Endodermal cell (in vitro differentiated cells): ENCODE results near the gene MED8. TPM values are rescaled to one million over a fixed set of nuclear protein-coding genes. Genes with fewer than 3 reads are reported as not detected.

ENCODE experiments used
- DNase-seq: peaks from one replicate; pipeline ENCODE4 v3.0.0-alpha.2; 2017
- H3K27ac ChIP-seq: 2 replicates; pipeline ENCODE4 v1.5.1; 2013; ENCODE audit warnings: mild to moderate bottlenecking, low read depth, low read length, moderate library complexity
- H3K27me3 ChIP-seq: 2 replicates; pipeline ENCODE4 v1.6.1; 2013; ENCODE audit warnings: mild to moderate bottlenecking, low read length, moderate library complexity; ENCODE audit not compliant: insufficient read depth, control insufficient read depth, poor library complexity, severe bottlenecking
- H3K36me3 ChIP-seq: 2 replicates; pipeline ENCODE4 v1.7.0; 2013; ENCODE audit warnings: mild to moderate bottlenecking, low read length, moderate library complexity; ENCODE audit not compliant: control insufficient read depth, insufficient read depth
- H3K4me1 ChIP-seq: one replicate; pipeline ENCODE4 v1.7.0; 2013; ENCODE audit warnings: low read length; ENCODE audit not compliant: control insufficient read depth, insufficient read depth
- H3K4me3 ChIP-seq: 2 replicates; pipeline ENCODE4 v1.5.1; 2013; ENCODE audit warnings: mild to moderate bottlenecking, low read length, moderate library complexity
- H3K9ac ChIP-seq: 2 replicates; pipeline ENCODE4 v1.6.1; 2013; ENCODE audit warnings: mild to moderate bottlenecking, low read length, moderate library complexity; ENCODE audit not compliant: poor library complexity, severe bottlenecking; ENCODE audit errors: extremely low read depth
- H3K9me3 ChIP-seq: 2 replicates; pipeline ENCODE4 v1.6.1; 2013; ENCODE audit warnings: mild to moderate bottlenecking, low read length, moderate library complexity; ENCODE audit not compliant: control insufficient read depth
- H3K27ac Mint-ChIP-seq: 2 replicates; pipeline ENCODE4 v1.8.0; 2020; ENCODE audit warnings: mixed read lengths
- H3K27me3 Mint-ChIP-seq: 2 replicates; pipeline ENCODE4 v1.8.0; 2021; ENCODE audit warnings: mild to moderate bottlenecking, mixed read lengths; ENCODE audit not compliant: insufficient read depth
- H3K36me3 Mint-ChIP-seq: 2 replicates; pipeline ENCODE4 v1.8.0; 2020; ENCODE audit warnings: low read depth, mixed read lengths
- H3K4me1 Mint-ChIP-seq: 2 replicates; pipeline ENCODE4 v1.8.0; 2020; ENCODE audit warnings: mixed read lengths
- H3K4me3 Mint-ChIP-seq: 2 replicates; pipeline ENCODE4 v1.8.0; 2020; ENCODE audit warnings: mild to moderate bottlenecking, moderate library complexity, mixed read lengths
- H3K9me3 Mint-ChIP-seq: 2 replicates; pipeline ENCODE4 v1.8.0; 2020; ENCODE audit warnings: mild to moderate bottlenecking, mixed read lengths
- CTCF ChIP-seq: fragments of 200-600 bp; sonication (generic); conservative IDR thresholded peaks from 2 replicates; pipeline ENCODE4 v1.5.0; 2021; ENCODE audit warnings: antibody characterized with exemption, mild to moderate bottlenecking
- WGBS, 2 experiments: methylation state at CpG; one replicate each; pipeline versions ENCODE4 v1.1.5 to v1.1.7; 2013; ENCODE audit warnings: missing lambda C conversion rate in 2 of 2, mixed read lengths in 1 of 2; ENCODE audit not compliant: insufficient coverage in 1 of 2, insufficient read length in 1 of 2; 5-methylcytosine and 5-hydroxymethylcytosine counted together
- total RNA-seq, 2 donors: library from RNA; stranded (reverse); fragmentation: NEBNext Ultra II Directional in 1 of 2; extraction: Animal tissue kit (Norgen Biotek cat#: 25700) in 1 of 2; gene quantifications; 2 replicates in 1 of 2; 3 replicates in 1 of 2; pipeline ENCODE4 v1.2.1, GENCODE V29; 2021

Gene MED8
- total RNA-seq, 2 donors from 2014 or later = 16.1 to 18.8 TPM

GRCh38 chr1:43350976-43351375 lies 38.6 kb downstream of the MED8 start:
- peaks cover 2% of the 10 kb centered on the region for H3K36me3 Mint-ChIP-seq
- no CpG with 5 or more reads among the region's 1 CpG for WGBS, 2 experiments
- DNase-seq = no peak
- H3K9me3 ChIP-seq = no peaks in the 10 kb centered on the region
- H3K4me3 Mint-ChIP-seq = no peak overlapping the region
- no peaks in the 10 kb centered on the region for H3K27me3 Mint-ChIP-seq
- no peak overlapping the region for H3K4me3 ChIP-seq
- H3K9ac ChIP-seq = no peak overlapping the region
- peaks cover 25% of the 10 kb centered on the region for H3K4me1 Mint-ChIP-seq
- no peak for TF ChIP-seq CTCF
- H3K27ac ChIP-seq = no peak overlapping the region
- H3K27me3 ChIP-seq = peaks cover 6% of the 10 kb centered on the region
- H3K4me1 ChIP-seq = peaks cover 10% of the 10 kb centered on the region
- H3K36me3 ChIP-seq = no peaks in the 10 kb centered on the region
- H3K9me3 Mint-ChIP-seq = no peaks in the 10 kb centered on the region
- no peak overlapping the region for H3K27ac Mint-ChIP-seq

GRCh38 chr1:43349594-43350306 lies 39.9 kb downstream of the MED8 start:
- no peak for DNase-seq
- Mint-ChIP-seq H3K4me3 (peak overlapping the region; percentile 77), H3K36me3 (no peaks in the 10 kb centered on the region), H3K27me3 (no peaks in the 10 kb centered on the region), H3K9me3 (no peaks in the 10 kb centered on the region), H3K27ac (peak overlapping the region; percentile 100), H3K4me1 (peaks cover 34% of the 10 kb centered on the region)
- no peaks in the 10 kb centered on the region for H3K36me3 ChIP-seq
- peak overlapping the region; percentile 93 for H3K9ac ChIP-seq
- H3K4me1 ChIP-seq = peaks cover 12% of the 10 kb centered on the region
- WGBS, 2 experiments = 33 to 40% methylated on average over 9 to 11 of the region's 11 CpGs
- peaks cover 6% of the 10 kb centered on the region for H3K27me3 ChIP-seq
- H3K9me3 ChIP-seq = no peaks in the 10 kb centered on the region
- H3K27ac ChIP-seq = peak overlapping the region; percentile 92
- peak overlapping the region; percentile 79 for H3K4me3 ChIP-seq
- no peak for TF ChIP-seq CTCF

- no peak for TF ChIP-seq CTCF
- 2 to 3% methylated on average over 18 to 72 of the region's 72 CpGs for WGBS, 2 experiments
- Histone ChIP-seq H3K9me3 (no peaks in the 10 kb centered on the region), H3K27ac (peak overlapping the region; percentile 92), H3K27me3 (peaks cover 6% of the 10 kb centered on the region), H3K9ac (peak overlapping the region; percentile 93), H3K36me3 (no peaks in the 10 kb centered on the region), H3K4me1 (peaks cover 12% of the 10 kb centered on the region), H3K4me3 (peak overlapping the region; percentile 79)
- peaks cover 34% of the 10 kb centered on the region for H3K4me1 Mint-ChIP-seq
- peak overlapping the region; percentile 77 for H3K4me3 Mint-ChIP-seq
- no peaks in the 10 kb centered on the region for H3K27me3 Mint-ChIP-seq
- peak overlapping the region; percentile 100 for H3K27ac Mint-ChIP-seq
- no peaks in the 10 kb centered on the region for H3K9me3 Mint-ChIP-seq
- H3K36me3 Mint-ChIP-seq = no peaks in the 10 kb centered on the region
- peak; percentile 98 for DNase-seq
These were observed 40.6 kb downstream of the MED8 start for GRCh38 chr1:43348809-43349593.
